Measurements from ENCODE around the gene CLCA2.

- no peak for TF ChIP-seq POLR2A (IDR thresholded peaks at IDR 0.05; ENCODE audit: low read length)
- TF ChIP-seq GATA1 (IDR thresholded peaks at IDR 0.05; ENCODE audit: low read depth, low read length) = no peak
Observed at GRCh38 chr1:86436041-86436440, 12.1 kb downstream of the CLCA2 start.
